ENCODE measurements around the gene SAMD4A.

- TF ChIP-seq, protein P1, sequence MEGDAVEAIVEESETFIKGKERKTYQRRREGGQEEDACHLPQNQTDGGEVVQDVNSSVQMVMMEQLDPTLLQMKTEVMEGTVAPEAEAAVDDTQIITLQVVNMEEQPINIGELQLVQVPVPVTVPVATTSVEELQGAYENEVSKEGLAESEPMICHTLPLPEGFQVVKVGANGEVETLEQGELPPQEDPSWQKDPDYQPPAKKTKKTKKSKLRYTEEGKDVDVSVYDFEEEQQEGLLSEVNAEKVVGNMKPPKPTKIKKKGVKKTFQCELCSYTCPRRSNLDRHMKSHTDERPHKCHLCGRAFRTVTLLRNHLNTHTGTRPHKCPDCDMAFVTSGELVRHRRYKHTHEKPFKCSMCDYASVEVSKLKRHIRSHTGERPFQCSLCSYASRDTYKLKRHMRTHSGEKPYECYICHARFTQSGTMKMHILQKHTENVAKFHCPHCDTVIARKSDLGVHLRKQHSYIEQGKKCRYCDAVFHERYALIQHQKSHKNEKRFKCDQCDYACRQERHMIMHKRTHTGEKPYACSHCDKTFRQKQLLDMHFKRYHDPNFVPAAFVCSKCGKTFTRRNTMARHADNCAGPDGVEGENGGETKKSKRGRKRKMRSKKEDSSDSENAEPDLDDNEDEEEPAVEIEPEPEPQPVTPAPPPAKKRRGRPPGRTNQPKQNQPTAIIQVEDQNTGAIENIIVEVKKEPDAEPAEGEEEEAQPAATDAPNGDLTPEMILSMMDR (conservative IDR thresholded peaks at IDR 0.05): no peak
- TF ChIP-seq ZFX (IDR thresholded peaks at IDR 0.05): no peak
These were observed 172.6 kb downstream of the SAMD4A start for GRCh38 chr14:54739514-54739913.

Data from C4-2B (cell line).